Vagina (tissue), 2 donors: Measurements from ENCODE around the gene CHRD.
A peak's percentile ranks its signal among the peaks of the same experiment; 100 is the strongest.

Experiments used
- CTCF ChIP-seq, 3 experiments: fragments of 450-650 bp in 2 of 3; fragments of 200-600 bp in 1 of 3; sonication (generic) in 1 of 3; IDR thresholded peaks; one replicate each; pipeline ENCODE4 v1.5.1; 2017 to 2019; ENCODE audit warnings: antibody characterized with exemption in 3 of 3, mild to moderate bottlenecking in 2 of 3, moderate library complexity in 2 of 3
- POLR2A ChIP-seq, 2 donors: fragments of 450-650 bp; IDR thresholded peaks; one replicate each; pipeline ENCODE4 v1.6.1; 2017; ENCODE audit warnings: antibody characterized with exemption in 2 of 2, mild to moderate bottlenecking in 2 of 2, moderate library complexity in 2 of 2
- POLR2AphosphoS5 ChIP-seq, 2 donors: sonication (generic); formaldehyde crosslinking; IDR thresholded peaks; one replicate each; pipeline ENCODE4 v1.9.0; 2017; ENCODE audit warnings: antibody characterized with exemption in 2 of 2, mild to moderate bottlenecking in 2 of 2, low read depth in 1 of 2; ENCODE audit not compliant: insufficient read depth in 1 of 2

- TF ChIP-seq CTCF (IDR thresholded peaks at IDR 0.05) = no peak
- TF ChIP-seq POLR2A (IDR thresholded peaks at IDR 0.05) = no peak
- TF ChIP-seq POLR2AphosphoS5 (IDR thresholded peaks at IDR 0.05; ENCODE audit: insufficient read depth in 1 of 2, low read depth in 1 of 2) = peak in 1 of 2 donors; percentile 22
These were observed 45.2 kb upstream of the CHRD start for GRCh38 chr3:184334470-184335158.
